Thyroid gland (tissue), 4 donors: ENCODE measurements around the gene CLCA2.

Source experiments
- CTCF ChIP-seq, 6 experiments: fragments of 200-600 bp in 3 of 6; fragments of 450-650 bp in 3 of 6; sonication (generic) in 3 of 6; IDR thresholded peaks; one replicate each; pipeline ENCODE4 v1.5.1; 2016 to 2019; ENCODE audit warnings: antibody characterized with exemption in 6 of 6, mild to moderate bottlenecking in 2 of 6, inconsistent platforms in 1 of 6, moderate library complexity in 1 of 6
- POLR2A ChIP-seq, 2 donors: fragments of 450-650 bp; IDR thresholded peaks; one replicate each; pipeline ENCODE4 v1.6.1; 2017; ENCODE audit warnings: antibody characterized with exemption in 2 of 2, mild to moderate bottlenecking in 2 of 2, moderate library complexity in 1 of 2

GRCh38 chr1:86449103-86449502 is 25.1 kb downstream of the CLCA2 start:
- no peak for TF ChIP-seq CTCF (IDR thresholded peaks at IDR 0.05)
- TF ChIP-seq POLR2A (IDR thresholded peaks at IDR 0.05), result no peak
